HG03097 (cell line): ENCODE measurements around the gene COL5A1.

ENCODE experiments used
- ATAC-seq: cut with Tn5 transposase; IDR thresholded peaks from one replicate; pipeline ENCODE4 v1.9.1; 2021; ENCODE audit not compliant: unreplicated experiment, low FRiP score

Gene COL5A1

DNA sequence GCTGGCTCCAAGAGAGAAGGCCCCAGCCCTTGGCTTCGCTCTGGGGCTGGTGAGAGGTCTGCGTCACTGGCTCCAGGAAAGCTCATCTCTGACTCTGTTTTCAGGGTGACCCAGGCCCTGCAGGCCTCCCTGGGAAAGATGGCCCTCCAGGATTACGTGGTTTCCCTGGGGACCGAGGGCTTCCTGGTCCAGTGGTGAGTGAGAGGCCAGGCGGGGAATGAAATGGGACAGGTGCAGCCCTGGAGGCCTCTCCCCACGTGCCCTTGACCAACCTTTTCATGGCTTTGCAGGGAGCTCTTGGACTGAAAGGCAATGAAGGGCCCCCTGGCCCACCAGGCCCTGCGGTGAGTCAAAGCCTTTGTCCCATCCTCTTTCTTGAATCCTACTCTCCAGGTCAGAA is 163.3 kb downstream of the COL5A1 start:
- ATAC-seq = no peak

DNA sequence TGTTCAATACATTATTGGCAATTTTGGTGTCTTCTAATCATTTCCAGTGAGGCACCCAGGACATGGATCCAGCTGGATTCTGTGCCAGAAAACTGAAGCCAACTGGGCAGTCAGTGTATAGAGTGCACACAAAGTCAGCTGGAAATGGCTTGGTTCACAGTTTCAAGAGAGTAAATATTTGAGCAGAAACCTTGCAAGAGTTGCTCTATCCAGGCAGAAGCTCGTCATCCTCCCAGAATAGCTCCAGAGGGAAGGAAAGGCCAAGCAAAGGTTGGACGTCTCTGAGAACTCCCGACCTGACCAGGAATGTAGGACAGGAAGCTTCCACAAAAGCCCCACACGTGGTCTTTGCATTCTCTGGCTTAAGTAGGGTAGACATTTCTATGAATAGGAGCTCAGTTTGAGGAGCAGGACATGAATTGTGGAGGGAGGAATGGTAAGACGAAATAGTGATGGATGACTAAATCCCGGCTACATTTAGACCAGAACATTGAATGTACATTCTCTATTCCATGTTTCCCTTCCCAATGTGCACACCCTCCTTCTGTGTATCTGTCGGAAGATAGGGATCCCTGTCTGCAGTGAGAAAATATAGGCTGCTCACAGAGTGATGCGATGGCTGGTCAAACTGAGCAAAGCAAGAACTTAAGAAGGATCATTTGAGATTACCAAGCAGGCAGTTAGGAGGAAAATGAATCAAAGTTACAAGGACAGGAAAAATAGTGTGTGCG is 166.3 kb downstream of the COL5A1 start:
- no peak for ATAC-seq

DNA sequence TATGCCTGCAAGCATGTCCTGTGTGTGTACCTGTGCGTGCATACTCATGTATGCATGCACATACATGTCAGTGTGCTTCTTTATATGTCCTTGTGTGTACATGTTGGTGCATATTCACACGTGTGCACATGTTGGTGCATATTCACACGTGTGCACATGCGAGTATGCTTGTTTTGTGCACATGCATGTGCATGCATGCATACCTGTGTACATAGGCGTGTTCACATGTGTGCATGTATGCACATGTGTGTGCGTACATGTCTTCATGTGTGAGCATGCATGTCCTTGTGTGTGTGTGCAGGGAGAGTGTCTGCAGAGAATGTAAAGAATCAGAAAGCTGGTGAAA is 166.8 kb downstream of the COL5A1 start:
- no peak for ATAC-seq

DNA sequence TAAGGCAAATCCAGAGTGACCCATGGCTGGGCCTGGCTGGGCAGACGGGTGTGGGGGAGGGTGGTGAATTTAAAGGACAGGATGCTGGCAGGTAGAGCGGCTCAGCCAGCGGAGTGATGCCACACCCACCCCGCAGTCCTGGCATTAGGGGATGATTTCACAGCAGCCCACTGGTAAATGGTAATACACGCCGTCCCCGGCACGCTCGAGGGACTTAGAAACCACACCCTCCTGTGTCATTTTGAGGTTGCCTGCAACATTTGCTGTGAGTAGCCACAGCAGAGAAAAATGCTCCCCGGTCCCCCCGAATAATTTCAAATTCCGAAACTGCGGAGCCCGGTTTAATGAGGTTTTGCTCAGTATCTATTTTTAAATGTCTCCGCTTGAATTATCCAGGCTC is 167.7 kb downstream of the COL5A1 start:
- ATAC-seq = no peak

DNA sequence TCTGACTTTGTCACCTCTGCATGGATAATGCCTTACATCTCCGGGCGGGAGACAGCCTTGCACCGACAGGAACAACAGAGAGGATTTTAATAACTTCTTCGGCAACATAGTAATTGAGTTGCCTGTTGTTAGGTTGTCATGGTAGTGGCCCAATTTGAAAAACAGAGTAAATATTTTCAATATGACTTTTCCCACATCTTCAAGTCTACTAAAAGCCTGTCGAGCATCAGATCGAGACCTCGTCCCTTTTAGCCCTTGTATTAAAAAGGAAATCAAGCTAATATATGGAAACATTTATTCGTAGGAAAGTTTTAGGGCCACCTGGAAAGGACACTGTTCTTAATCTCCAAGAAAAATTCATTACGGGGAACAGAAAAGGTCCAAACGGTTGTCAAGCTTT is 168.2 kb downstream of the COL5A1 start:
- no peak for ATAC-seq

DNA sequence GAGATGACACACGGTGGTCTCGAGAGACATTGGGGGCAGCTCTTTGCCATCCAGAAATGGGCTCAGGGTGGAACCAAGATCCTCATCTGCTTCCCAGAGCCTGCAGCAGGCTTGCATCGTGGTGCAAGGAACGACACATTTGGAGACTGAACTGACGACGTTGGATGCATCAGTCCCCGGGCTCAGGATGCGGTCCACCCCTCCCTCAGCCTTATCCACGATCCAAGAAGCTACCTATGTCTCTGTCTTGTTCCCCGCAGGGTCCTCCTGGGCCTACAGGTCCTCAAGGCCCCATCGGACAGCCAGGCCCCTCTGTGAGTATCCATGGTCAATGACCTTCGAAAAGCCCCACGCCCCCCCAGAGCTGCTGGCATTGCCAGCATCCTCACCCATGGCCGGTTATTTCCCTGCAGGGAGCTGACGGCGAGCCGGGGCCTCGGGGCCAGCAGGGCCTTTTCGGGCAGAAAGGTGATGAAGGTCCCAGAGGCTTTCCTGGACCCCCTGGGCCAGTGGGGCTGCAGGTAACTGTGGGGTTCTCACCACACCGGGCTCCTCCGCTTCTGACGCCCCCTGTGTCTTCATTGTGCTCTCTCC is 169.6 kb downstream of the COL5A1 start:
- ATAC-seq = no peak

DNA sequence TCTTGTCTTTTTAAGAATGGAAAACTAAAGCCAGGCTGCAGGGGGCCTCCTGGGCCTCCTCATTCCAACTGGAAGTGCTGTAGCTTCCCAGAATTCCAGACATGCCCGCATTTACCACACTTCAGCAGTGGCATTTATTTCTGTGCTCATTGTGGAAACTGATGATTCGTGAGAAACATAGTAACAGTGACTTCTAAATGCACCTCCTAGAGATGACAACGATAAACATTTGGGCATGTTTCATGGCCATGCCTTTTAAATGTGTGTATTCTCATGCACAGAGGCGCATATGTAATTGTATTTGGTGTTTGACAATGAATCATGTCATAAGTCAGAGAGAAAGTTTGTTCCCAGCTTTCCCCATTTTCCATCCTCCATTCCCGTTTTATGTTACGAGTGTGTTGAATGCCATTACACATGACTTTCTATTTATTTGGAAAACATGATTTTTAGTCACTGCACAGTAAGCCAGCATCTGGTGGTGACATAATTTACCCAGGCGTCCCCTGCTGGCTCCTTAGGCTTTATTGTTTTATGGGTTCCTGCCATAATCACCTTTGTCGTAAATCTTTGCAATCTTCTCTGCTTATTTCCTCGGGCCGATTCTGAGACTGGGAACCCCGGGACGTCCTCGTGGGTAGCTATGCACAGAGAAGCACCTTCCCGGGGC is 170.2 kb downstream of the COL5A1 start:
- no peak for ATAC-seq

DNA sequence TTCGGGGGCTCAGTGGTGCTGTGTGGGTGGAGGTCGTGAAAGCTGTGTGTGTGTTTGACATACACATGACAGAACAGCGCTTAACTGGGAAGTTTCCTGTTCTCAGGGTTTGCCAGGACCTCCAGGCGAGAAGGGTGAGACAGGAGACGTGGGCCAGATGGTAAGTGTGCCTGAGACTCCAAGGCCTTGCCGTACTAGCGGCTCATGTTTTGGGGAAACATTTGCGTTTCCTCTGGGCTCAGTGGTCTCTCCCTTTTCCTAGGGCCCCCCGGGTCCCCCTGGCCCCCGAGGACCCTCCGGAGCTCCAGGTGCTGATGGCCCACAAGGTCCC is 170.7 kb downstream of the COL5A1 start:
- no peak for ATAC-seq

DNA sequence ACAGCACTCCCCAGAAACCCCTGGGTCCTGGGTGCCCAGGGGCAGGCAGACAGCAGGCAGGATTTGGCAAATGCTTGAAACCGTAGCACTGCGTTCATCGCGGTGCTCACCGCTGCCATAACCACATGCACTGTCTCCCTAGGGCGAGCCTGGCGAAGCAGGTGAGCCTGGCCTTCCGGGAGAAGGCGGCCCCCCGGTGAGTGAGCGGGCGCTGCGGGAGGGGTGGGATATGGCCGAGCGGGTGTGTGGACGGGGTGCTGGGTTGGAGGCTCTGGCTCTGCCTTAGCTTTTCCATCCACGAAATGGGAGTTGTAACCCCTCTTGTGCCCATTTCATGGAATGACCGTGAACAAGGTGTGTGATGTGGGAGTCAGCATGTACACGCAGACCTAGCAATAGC is 172.2 kb downstream of the COL5A1 start:
- no peak for ATAC-seq

DNA sequence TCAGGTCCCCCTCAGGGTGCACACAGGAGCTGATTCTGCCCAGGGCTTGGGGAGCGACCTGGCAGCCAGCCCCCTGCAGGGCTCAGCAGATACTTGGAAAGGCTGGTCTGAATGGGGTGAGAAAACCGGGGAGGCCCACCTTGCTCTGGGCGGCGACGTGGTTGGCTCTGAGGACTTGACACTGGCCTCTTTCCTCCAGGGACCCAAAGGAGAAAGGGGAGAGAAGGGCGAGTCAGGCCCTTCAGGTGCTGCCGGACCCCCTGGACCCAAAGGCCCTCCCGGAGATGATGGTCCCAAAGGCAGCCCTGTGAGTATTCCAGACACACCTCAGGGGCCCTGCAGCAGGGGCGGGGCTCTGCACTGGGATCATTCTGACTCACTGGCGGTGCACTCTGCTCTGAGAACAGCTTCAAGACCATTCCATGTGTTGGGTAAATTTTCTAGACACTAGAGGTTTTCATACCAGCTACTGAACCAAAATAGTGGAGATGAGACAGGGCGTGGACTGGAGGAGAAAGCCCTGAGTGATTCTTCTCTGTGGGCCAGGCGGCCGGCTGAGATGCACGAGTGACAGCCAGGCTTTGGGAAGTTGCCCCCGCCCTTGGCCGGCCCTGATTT is 173.1 kb downstream of the COL5A1 start:
- ATAC-seq = no peak

DNA sequence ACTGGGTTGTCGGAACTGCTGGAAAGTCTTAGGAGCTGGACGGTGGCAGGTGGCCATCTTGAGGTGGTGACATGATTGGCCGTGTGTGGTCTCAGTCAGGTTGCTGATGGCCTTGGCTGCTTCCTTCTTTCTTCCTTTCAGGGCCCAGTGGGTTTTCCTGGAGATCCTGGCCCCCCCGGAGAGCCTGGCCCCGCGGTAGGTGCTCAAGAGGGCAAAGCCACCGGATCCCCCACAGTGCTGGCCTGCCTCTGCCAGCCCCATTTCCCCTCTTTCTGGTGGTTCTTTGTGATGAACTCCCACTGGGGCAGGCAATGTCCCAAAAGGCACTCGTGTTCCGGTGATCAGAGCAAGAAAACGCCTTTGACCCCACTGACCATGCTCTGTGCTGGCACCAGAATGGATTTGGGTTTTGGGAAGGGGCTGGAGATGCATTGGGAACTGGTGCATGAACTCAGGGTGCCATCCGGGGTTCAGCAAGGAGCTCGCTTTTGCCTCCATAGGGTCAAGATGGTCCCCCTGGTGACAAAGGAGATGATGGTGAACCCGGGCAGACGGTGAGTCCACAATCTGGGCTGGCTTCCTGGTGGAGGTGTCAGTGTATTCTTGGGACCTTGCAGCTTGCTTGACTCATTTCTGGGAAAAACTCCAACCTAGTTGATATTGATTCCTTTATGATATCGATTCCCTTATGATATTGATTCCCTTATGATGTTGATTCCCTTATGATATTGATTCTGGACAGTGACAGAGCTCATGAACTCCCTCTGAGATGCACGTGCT is 174.0 kb downstream of the COL5A1 start:
- no peak for ATAC-seq

DNA sequence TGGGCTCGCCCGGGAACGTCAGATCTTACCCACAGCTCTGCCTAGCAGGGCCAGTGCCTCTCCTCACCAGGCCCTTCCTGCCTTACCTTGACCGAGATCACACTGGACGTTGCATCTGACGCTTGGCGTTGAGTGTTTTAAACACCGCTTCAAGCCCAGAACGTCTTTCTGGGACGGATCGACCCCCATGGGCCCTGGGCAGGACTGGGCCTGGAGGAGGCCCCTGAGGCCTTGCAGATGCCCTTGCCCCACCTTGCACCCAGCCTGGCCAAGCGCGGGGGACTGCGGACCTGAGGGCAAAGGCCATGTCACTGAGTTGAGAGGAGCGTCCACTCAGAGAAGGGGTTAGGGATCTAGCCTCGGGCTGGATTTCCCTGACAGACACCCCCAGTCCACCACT is 174.7 kb downstream of the COL5A1 start:
- no peak for ATAC-seq

DNA sequence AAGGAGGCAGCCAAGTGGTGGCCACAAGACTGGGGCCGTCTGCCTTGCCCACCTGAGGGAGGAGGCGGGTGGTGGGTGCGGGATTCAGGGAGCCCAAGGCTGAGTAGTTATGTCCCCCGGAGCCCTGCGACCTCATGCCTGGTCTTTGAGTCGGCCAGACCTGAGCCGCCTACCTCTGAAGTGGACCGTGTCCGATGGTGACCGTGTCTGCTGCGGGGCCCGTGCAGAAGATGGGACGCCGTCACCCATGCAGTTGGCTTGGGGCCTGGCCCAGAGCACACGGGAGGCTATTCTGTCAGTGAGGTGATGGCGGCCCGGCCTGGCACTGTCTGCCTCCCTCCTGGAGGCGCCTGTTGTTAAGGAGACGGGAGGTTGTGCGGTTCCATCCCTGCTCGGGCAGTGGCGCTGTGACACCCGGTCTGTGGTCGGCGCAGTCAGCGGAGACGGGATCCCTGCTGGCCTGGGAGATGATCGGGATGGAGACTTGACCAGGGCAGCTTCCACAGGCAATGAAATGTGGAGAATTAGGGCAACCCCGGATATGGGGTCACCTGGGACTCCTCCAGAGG is 176.5 kb downstream of the COL5A1 start:
- no peak for ATAC-seq

DNA sequence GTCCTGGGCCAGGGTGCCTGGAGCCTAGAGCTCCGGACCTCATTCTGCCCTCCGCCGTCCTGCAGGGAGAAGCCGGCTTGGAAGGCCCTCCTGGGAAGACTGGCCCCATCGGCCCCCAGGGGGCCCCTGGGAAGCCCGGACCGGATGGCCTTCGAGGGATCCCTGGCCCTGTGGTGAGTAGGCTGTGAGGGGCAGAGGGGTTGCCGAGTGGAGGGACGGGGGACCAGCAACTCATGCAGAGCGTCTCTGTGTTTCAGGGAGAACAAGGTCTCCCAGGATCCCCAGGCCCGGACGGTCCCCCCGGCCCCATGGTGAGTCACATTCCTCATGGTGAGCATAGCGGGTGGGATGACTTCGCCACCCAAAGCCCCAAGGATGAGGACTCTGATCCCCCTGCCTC is 177.0 kb downstream of the COL5A1 start:
- no peak for ATAC-seq

DNA sequence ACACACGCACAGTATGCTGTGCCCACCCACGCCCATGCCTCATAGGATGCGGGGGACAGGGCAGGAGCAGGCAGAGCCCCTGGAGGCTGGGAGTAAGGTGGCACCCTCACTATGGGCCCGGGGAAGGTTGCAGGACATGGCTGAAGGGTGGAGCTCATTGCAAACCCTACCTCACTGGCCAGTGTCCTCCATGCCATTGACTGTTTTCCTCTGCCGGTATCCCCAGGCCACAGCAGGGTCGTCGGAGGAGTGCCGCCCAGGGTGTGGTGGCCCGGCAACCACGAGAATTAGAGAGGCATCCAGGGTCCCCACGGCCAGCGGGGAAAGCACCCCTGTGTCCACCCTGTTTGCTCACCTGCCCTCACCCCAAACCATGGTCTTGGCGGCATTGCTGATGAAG is 179.3 kb downstream of the COL5A1 start:
- no peak for ATAC-seq

DNA sequence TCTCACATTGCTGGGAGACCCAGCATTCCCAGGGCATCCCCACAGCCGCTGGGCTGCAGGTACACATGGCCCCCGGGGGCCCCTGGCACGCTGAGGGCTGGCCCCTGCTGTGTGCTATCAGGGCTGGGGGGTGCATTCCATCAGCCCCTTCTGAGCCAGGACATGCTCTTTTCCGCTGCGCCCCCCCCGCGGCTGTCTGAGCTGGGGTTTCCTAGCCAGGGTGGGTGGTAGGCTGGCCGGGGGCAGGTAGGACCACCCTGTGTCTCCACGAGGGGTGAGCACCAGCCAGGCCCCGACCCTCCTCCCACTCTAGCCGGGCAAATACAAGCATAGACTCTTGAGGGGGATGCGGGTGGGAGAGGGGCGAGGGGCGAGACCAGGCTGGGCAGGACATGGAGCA is 180.9 kb downstream of the COL5A1 start:
- no peak for ATAC-seq

DNA sequence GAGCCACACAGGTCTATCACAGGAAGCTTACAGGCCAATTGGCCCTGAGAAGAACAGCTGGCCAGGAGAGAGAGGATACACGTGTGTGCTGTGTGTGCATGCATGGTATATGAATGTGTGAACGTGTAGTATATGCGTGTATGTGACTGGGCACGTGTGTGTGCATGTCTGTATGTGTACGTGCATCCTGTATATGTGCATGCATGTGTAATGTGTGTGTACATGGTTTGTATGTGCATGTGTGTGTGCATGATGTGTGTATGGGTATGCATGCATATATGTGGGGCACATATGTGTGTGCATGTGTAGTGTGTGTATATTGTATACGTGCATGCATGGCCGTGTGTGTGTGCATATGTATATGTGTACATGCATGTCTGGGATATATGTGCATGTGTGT is 182.0 kb downstream of the COL5A1 start:
- no peak for ATAC-seq

DNA sequence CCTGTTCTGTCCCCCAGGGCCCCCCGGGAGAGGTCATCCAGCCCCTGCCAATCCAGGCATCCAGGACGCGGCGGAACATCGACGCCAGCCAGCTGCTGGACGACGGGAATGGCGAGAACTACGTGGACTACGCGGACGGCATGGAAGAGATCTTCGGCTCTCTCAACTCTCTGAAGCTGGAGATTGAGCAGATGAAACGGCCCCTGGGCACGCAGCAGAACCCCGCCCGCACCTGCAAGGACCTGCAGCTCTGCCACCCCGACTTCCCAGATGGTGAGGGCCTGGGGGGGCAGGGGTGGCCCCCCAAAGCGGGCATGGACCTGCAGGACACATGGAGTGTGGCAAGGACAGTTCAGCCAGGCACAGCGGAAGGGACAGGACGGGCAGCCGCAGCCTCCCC is 183.0 kb downstream of the COL5A1 start:
- no peak for ATAC-seq

DNA sequence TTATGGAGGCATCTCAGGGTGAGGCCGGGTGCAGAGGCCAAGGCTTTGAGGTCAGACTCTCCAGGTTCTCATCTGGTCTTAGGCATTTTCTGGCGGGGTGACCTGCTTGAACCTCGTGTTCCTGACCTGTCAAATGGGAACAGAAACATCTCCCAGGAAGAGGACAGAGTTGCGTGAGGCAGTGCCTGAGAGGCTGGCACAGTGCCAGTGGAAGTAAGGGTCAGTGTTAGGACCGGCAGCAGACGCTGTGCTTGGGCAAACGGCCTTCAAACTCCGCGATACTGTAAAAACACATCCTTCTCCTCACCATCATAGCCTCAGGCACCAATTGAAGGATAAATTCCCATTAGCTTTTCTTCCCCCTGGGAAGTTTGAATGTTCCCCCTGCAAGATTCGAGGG is 183.4 kb downstream of the COL5A1 start:
- ATAC-seq = no peak

DNA sequence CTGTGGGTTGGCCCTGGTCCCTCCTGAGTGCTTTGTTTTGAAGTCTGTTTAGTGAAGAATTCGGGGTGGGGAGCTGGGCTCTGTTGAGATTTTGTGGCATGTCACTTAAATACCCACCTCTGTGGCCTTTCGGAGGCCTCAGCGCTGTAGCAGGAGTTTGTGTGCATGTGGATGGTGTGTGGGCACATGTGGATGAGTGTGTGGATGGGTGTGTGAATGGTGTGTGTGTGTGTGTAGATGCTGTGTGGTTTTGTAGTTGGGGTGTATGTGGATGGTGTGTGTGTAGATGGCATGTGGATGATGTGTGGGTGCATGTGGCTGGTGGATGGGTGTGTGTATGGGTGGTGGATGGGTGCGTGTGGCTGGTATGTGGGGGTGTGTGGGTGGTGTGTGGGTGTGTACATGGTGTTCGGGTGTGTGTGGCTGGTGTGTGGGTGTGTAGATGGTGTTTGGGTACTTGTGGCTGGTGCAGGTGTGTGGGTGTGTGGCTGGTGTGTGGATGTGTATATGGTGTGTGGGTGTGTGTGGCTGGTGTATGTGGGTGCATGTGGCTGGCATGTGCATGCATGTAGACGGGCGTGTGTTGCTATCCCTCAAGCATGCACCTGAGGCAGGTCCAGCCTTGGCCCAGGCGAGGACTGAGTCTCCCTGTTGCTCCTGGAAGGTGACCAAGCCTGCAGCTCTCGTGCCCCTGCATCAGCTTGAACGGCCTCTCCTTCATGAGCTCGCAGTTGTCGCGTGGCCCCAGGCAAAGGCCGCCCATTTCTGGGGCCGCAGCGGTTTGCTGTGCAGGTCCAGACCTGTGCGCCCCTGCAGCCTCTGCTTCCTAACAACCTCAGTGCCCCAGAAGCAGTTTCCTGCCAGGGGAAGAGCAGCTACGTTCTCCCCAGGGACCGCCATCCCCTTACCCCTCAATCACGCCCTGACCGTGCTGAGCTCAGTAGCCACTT is 185.0 kb downstream of the COL5A1 start:
- ATAC-seq = no peak
